Endothelial cell of umbilical vein (primary cell): ENCODE measurements around the gene SYTL5. TPM values are rescaled to one million over a fixed set of nuclear protein-coding genes. Genes with fewer than 3 reads are reported as not detected.

ENCODE experiments used
- BruUV-seq: library from RNA; stranded (reverse); fragments of 400-500 nt; replicated peaks from 2 replicates; lab custom pipeline; 2021; lab: Mats Ljungman, UMichigan
- CTCF ChIA-PET: fragments of 300-600, 350-600 bp; sonication (Branson Sonifier 250); formaldehyde crosslinking; loops from one replicate; lab custom pipeline; 2021; ENCODE audit warnings: antibody characterized with exemption, inconsistent platforms; lab: Charles Lee
- POLR2A ChIA-PET: fragments of 300-600, 350-600 bp; sonication (Branson Sonifier 250); formaldehyde crosslinking; loops from one replicate; lab custom pipeline; 2021; ENCODE audit warnings: antibody characterized with exemption, inconsistent platforms; lab: Charles Lee
- DNase-seq: peaks from one replicate; pipeline ENCODE4 v3.0.0-alpha.2; 2011; ENCODE audit warnings: low read depth, low spot score
- FAIRE-seq: peaks from 2 replicates; lab custom pipeline; 2011; peaks lifted over from hg19 to GRCh38; lab: Jason Lieb, UNC
- H2AFZ ChIP-seq: 2 replicates; pipeline ENCODE4 v1.6.0; 2012; ENCODE audit warnings: low read depth, low read length, control low read depth, inconsistent platforms
- H3K27ac ChIP-seq: 2 replicates; pipeline ENCODE4 v1.5.1; 2011; ENCODE audit warnings: low read depth, mild to moderate bottlenecking, control low read depth, low read length, moderate library complexity; ENCODE audit not compliant: insufficient read depth
- H3K27me3 ChIP-seq, 2 experiments: 2 replicates each; pipeline versions ENCODE4 v1.6.0 to v1.6.1; 2011; ENCODE audit warnings: low read length in 2 of 2, mixed read lengths in 1 of 2; ENCODE audit not compliant: control insufficient read depth in 2 of 2, insufficient read depth in 2 of 2
- H3K36me3 ChIP-seq, 2 experiments: 2 replicates in 1 of 2; 3 replicates in 1 of 2; pipeline ENCODE4 v1.5.1; 2011; ENCODE audit warnings: low read length in 2 of 2, mild to moderate bottlenecking in 1 of 2, moderate library complexity in 1 of 2; ENCODE audit not compliant: control insufficient read depth in 2 of 2, insufficient read depth in 2 of 2; ENCODE audit errors: extremely low read depth in 1 of 2
- H3K4me1 ChIP-seq: 3 replicates; pipeline ENCODE4 v1.5.1; 2011; ENCODE audit warnings: mild to moderate bottlenecking, low read length; ENCODE audit not compliant: control insufficient read depth, insufficient read depth; ENCODE audit errors: extremely low read depth
- H3K4me2 ChIP-seq: 2 replicates; pipeline ENCODE4 v1.6.1; 2011; ENCODE audit warnings: low read length, control low read depth, mixed read lengths; ENCODE audit not compliant: insufficient read depth
- H3K4me3 ChIP-seq, 3 experiments: fragments of 200-600 bp in 1 of 3; sonication (generic), shearing (Covaris generic) in 1 of 3; replicated peaks in 1 of 3; 2 replicates each; pipeline ENCODE4 v1.5.1; 2011 to 2016; ENCODE audit warnings: control low read depth in 3 of 3, low read length in 3 of 3, mild to moderate bottlenecking in 2 of 3, inconsistent platforms in 1 of 3, low read depth in 1 of 3, moderate library complexity in 1 of 3; ENCODE audit not compliant: insufficient read depth in 1 of 3
- H3K79me2 ChIP-seq: 2 replicates; pipeline ENCODE4 v1.6.0; 2012; ENCODE audit warnings: low read length, inconsistent platforms; ENCODE audit not compliant: control insufficient read depth, insufficient read depth
- H3K9ac ChIP-seq: replicated peaks from 2 replicates; pipeline ENCODE3; 2011; ENCODE audit warnings: low read length, control low read depth; ENCODE audit not compliant: insufficient read depth; ENCODE audit errors: extremely low read depth
- H3K9me1 ChIP-seq: replicated peaks from 3 replicates; pipeline ENCODE4 v1.6.0; 2011; ENCODE audit warnings: mild to moderate bottlenecking, low read length; ENCODE audit not compliant: control insufficient read depth, insufficient read depth; ENCODE audit errors: extremely low read depth
- H3K9me3 ChIP-seq: replicated peaks from 2 replicates; pipeline ENCODE4 v1.5.1; 2012; ENCODE audit warnings: low read length, inconsistent platforms; ENCODE audit not compliant: control insufficient read depth, insufficient read depth
- H4K20me1 ChIP-seq: replicated peaks from 2 replicates; pipeline ENCODE3; 2011; ENCODE audit warnings: mild to moderate bottlenecking, low read length; ENCODE audit not compliant: control insufficient read depth, insufficient read depth; ENCODE audit errors: extremely low read depth
- EZH2 ChIP-seq: IDR thresholded peaks from 2 replicates; pipeline ENCODE4 v1.6.1; 2012; ENCODE audit warnings: borderline replicate concordance, low read depth, mild to moderate bottlenecking, moderate library complexity, low read length, inconsistent platforms; ENCODE audit not compliant: severe bottlenecking
- FOS ChIP-seq: IDR thresholded peaks from 2 replicates; pipeline ENCODE4 v1.6.1; 2011; ENCODE audit warnings: mild to moderate bottlenecking, low read length, moderate library complexity, borderline replicate concordance; ENCODE audit not compliant: insufficient read depth
- GATA2 ChIP-seq: IDR thresholded peaks from 2 replicates; pipeline ENCODE4 v1.7.0; 2011; ENCODE audit warnings: low read depth, mild to moderate bottlenecking, moderate library complexity, mixed read lengths, low read length; ENCODE audit not compliant: insufficient read length, insufficient read depth
- JUN ChIP-seq: IDR thresholded peaks from 2 replicates; pipeline ENCODE4 v1.6.1; 2011; ENCODE audit warnings: borderline replicate concordance, low read depth; ENCODE audit not compliant: insufficient read length, insufficient read depth
- MAX ChIP-seq: IDR thresholded peaks from 2 replicates; pipeline ENCODE4 v1.6.1; 2011; ENCODE audit not compliant: insufficient read depth, insufficient read length
- MYC ChIP-seq: IDR thresholded peaks from one replicate; pipeline ENCODE4 v1.6.1; 2011; ENCODE audit warnings: mild to moderate bottlenecking, low read depth, low read length
- POLR2A ChIP-seq: IDR thresholded peaks from 2 replicates; pipeline ENCODE4 v1.6.1; 2012; ENCODE audit warnings: low read depth, mild to moderate bottlenecking, control low read depth, low read length
- POLR2AphosphoS5 ChIP-seq: IDR thresholded peaks from 2 replicates; pipeline ENCODE4 v1.6.1; 2012; ENCODE audit warnings: low read depth, mild to moderate bottlenecking, control low read depth, low read length, moderate library complexity; ENCODE audit not compliant: insufficient read depth
- dilution Hi-C: fragments of 300-500 bp; cut with MboI; formaldehyde crosslinking; loops from one replicate; pipeline ENCODE4 v1.15.0; 2019; ENCODE audit warnings: low sequenced_read_pairs; ENCODE audit not compliant: extremely low pct_ligation_motif_present
- intact Hi-C: fragments of 100-400 bp; cut with micrococcal nuclease; formaldehyde crosslinking; loops from one replicate; pipeline ENCODE4 v1.10.0; 2022
- polyA plus RNA-seq, 4 experiments: library from polyadenylated mRNA; depleted of rRNA in 3 of 4; stranded (reverse) in 3 of 4; unstranded in 1 of 4; fragments of >200 nt; gene quantifications; 2 replicates each; pipeline versions ENCODE4 v1.2.1 to v1.2.3, GENCODE V29; 2011 to 2012; ENCODE audit warnings: missing spikeins in 1 of 4
- total RNA-seq: library from RNA; stranded (reverse); gene quantifications from 2 replicates; pipeline ENCODE4 v1.2.3, GENCODE V29; 2021
- TF ChIP-seq, protein P1 (sequence below), 2 donors: IDR thresholded peaks; 1 replicate in 1 of 2; 2 replicates in 1 of 2; pipeline ENCODE4 v1.5.1; 2011; ENCODE audit warnings: low read length in 2 of 2, mild to moderate bottlenecking in 2 of 2, moderate library complexity in 2 of 2, control low read depth in 1 of 2, inconsistent platforms in 1 of 2, low read depth in 1 of 2; ENCODE audit not compliant: insufficient read depth in 1 of 2; ENCODE audit errors: extremely low read depth in 1 of 2

Gene SYTL5
- total and polyA plus RNA-seq, 2 donors (not counting 3 experiments of a cell fraction or from before 2014, with no cell fraction given), result 0.01 TPM; not detected in 1

DNA sequence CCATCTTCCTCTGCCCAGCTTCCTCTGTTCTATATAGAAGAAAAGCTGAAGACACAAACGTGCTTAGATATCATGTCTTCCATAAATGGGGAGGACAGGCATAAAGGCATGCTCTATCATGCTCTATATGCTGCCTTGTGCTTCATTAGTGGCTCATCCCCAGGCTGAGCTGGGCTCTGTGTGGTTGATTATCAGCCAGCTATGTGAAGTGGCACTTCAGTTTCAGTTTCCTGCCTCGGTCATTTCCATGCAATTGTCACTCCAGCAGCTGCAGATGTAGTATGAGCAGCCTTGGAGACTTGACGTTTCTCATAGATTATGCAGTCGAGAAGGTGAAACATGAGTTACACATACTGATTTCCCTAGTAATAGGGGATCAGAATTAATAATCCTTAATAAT is 106.2 kb downstream of the SYTL5 start:
- dilution Hi-C loops (no loop called here), intact Hi-C loops (no loop called here)
- Histone ChIP-seq H3K9ac (no peak overlapping the region), H3K4me3 (no peak overlapping the region), H4K20me1 (no peaks in the 10 kb centered on the region), H3K79me2 (no peaks in the 10 kb centered on the region), H3K27ac (no peak overlapping the region), H3K4me2 (no peak overlapping the region), H3K27me3 (no peaks in the 10 kb centered on the region), H3K4me1 (peaks cover 14% of the 10 kb centered on the region), H3K36me3 (no peaks in the 10 kb centered on the region), H3K9me1 (no peaks in the 10 kb centered on the region), H2AFZ (no peak overlapping the region), H3K9me3 (no peaks in the 10 kb centered on the region)
- POLR2A ChIA-PET, result no interaction called here
- CTCF ChIA-PET, result no interaction called here
- FAIRE-seq, result no peak
- TF ChIP-seq GATA2 (no peak), POLR2A (no peak), MAX (no peak), POLR2AphosphoS5 (no peak), FOS (no peak), MYC (no peak), JUN (no peak), EZH2 (no peak)
- TF ChIP-seq, protein P1, sequence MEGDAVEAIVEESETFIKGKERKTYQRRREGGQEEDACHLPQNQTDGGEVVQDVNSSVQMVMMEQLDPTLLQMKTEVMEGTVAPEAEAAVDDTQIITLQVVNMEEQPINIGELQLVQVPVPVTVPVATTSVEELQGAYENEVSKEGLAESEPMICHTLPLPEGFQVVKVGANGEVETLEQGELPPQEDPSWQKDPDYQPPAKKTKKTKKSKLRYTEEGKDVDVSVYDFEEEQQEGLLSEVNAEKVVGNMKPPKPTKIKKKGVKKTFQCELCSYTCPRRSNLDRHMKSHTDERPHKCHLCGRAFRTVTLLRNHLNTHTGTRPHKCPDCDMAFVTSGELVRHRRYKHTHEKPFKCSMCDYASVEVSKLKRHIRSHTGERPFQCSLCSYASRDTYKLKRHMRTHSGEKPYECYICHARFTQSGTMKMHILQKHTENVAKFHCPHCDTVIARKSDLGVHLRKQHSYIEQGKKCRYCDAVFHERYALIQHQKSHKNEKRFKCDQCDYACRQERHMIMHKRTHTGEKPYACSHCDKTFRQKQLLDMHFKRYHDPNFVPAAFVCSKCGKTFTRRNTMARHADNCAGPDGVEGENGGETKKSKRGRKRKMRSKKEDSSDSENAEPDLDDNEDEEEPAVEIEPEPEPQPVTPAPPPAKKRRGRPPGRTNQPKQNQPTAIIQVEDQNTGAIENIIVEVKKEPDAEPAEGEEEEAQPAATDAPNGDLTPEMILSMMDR (IDR thresholded peaks at IDR 0.05; ENCODE audit: extremely low read depth in 1 of 2, insufficient read depth in 1 of 2, low read depth in 1 of 2, low read length in 2 of 2), result no peak
- no peak for DNase-seq
- no TSS peak for BruUV-seq
